HG03060 (cell line): ENCODE results near the gene MSS51.

Experiments used
- ATAC-seq: cut with Tn5 transposase; IDR thresholded peaks from one replicate; pipeline ENCODE4 v1.9.1; 2021; ENCODE audit warnings: low read depth, moderate number of reproducible peaks; ENCODE audit not compliant: unreplicated experiment

The MSS51 gene

DNA sequence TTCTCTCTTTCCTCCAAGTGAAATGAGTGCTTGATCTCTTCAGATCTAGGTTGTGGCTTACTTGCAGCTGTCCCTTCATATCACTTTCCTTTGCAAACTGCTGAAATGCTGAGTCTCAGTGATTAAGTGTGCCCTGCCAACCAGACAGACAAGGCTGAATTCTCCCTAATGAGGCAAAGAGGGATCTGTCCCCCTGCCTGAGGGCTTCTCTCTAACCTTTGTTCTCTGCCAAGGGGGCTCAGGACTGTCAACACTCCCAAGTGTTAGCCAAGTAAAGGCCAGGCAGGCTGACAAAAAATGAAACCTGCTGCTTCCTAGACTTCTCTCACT lies at the start of gene MSS51:
MSS51 (minus strand) TSS at position 24 of the 330 bp plus-strand sequence. CDS start 5,277 bp downstream, outside the sequence.
- ATAC-seq = no peak

DNA sequence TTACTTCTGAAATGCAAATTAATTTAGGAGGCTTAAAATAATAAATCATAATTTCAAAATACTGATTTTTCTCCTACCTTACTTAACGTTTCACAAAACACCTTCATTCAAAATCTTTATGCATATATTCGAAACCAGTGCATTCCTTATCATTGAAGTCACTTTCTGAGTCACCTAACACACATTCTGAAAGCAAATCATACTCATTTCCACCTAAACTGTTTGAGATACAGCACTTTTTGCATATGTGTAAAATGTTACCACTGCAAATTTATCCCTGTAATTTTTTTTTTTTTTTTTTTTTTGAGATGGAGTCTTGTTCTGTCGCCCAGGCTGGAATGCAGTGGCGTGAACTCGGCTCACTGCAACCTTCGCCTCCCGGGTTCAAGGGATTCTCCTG lies 46.8 kb upstream of the MSS51 start:
- ATAC-seq = no peak

DNA sequence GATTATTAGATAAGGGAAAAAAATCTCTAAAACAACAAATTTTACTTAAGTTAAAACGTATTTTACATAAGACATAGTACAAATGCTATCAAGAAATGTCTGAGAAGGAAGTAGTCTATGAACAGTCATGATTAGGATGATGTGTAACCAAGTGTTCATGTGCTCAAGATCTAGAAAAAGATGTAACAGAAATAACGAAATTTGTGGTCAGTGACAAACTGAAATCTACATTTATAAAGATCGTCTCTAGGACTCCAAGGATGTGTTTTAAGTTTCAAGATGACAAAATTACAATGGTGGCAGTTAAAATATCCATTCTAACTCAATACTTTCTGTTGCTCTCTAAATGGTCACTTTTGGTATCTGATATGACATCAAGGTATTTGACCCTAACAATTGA lies 45.3 kb upstream of the MSS51 start:
- ATAC-seq = no peak

DNA sequence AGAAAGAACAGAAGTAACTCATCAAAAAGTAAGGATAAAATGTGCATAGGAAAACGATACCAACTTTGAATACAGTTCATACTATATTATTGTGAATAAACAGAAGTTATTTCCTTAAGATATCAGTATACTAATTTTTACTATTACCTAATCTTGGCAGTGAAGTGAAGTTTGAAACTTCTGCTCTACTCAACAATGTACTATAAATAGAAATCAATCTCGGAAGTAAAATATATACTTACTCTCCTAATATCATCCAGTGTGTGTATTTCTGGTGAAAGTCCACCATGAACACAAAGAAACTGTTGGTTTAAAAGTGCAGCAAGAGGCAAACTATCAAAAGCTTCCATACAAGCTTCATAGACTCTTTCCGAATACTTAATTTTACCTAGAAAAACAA lies 37.9 kb upstream of the MSS51 start:
- ATAC-seq = no peak

DNA sequence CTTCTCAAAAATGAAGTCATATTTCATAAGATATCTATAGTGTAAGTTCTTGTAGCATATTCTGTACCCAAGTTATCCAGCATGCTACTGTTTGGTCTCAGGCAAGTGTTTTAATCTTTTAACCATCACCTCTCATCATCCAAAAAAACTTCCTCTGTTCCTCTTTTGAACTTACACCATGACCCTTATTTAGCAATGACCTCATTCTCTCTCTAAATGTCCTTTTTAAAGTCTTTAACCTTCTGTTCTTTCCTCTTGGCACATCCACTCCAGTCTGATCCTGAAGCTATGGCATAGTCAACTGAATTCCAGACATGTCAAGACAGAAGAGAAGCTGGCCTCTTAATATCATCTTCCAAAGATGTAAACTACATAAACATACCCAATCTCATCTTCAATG lies 36.2 kb upstream of the MSS51 start:
- ATAC-seq = no peak

DNA sequence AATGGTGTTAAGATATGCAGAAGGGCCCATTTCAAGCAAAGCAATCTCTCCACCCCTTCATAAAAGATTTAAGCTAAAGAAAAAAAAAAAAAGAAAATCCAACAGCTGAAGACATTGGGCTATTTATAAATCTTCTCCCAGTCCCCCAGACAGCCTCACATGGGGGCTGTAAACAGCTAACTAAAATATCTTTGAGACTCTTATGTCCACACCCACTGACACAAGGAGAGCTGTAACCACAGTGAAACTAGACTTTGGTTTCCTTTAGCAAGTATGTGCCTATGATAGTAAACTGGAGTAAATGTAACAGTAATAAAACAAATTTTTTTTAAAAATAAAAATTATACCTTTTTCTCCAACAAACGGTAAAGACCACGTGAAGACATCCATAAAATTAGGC lies 33.8 kb upstream of the MSS51 start:
- no peak for ATAC-seq

DNA sequence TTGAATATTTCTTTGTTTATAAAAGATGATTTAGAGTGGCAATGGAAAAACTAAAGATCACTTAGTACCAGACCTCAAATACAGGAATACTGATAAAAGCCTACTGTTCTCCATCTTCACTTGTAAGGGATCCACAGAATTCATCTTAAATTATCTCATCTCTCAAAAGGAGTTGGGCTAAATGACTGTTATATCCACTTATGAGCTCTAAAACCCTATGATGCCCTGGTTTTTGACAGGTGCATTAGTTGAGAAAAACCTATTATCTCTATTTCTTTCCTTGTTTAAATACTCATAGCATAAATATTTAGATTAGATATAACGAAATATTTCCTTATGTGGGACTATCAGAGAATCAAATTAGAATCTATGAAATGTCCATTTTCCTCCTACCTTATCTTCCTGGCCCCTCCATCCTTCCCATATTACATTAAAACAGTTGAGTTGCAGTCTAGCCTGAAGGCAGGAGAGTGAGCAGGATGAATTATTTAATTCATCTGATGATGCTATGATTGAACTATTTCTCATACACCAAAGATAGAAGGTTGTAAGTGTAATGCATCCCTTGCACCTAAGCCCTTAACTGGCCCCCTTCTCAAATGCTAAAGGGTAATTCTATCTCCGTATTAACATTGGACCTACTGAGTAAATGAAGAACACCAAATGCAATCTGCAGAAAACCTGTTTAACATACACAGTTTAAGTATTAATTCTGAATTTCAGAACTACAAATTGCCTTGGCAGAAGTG lies 32.8 kb upstream of the MSS51 start:
- ATAC-seq = no peak

DNA sequence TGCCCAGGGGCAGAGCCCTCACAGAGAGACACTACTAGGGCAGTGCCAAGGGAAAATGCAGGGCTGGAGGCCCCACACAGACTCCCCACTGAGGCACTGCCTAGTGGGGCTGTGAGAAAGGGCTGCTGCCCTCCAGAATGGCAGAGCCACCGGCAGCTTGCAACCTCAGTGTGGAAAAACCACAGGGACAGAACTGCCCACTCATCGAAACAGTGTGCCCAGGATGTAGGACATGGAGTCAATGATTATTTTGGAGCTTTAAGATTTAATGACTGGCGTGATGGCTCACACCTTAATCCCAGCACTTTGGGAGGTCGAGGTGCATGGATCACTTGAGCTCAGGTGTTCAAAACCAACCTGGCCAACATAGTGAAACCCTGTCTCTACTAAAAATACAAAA lies 27.5 kb upstream of the MSS51 start:
- no peak for ATAC-seq

DNA sequence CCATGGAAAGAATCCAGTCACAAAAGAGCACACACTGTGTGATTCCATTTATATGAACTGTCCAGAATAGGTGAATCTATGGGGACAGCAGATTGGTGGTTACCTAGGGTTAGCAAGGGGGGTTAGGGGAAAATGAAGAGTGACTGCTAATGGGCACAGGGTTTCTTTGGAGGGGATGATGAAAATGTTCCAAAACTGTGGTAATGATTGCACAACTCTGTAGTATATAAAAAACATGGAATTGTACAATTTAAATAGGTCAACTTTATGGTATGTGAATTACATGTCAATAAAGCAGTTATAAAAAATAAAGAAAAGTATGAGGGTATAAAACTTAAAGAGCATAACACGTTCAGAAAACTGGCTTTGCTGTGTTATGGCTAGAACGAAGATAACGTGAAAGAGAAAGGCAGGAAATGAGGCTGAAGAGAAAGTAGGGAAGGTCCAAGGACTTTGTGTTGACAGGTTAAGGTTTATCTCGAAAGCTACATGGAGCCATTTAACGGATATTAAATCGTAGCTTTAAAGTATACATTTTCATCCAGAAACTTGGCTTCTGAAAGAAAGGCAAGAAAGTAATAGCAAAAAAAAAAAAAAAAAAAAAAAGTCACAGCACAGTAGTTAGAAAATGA lies 26.4 kb upstream of the MSS51 start:
- no peak for ATAC-seq

DNA sequence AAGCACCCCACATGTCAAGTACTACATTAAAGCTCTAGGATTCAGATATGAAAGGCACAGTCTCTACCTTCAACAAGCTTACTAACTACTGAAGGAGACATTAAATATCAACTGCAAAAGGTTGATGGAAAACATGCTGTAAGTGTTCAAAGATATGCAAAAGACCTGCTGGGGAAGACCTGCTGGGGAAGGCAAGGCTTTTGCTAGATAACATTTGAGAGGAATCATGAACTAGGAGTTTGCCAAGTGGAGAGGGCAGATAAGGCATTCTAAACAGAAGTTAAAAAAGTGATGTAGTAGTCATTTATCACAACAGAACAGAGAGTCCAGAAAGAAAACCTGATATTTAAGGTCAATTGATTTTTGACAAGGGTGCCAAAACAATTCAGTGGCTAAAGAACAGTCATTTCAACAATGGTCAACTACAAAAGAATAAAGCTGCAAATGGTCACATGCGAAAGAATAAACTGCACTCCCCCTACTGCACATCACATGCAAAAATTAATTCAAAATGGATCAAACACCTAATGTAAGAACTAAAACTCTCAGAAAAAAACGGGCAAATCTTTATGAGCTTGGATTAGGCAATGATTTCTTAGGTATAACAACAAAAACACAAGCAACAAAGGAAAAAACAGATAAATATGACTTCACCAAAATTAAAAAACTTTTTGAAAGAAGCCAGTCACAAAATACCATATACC lies 23.0 kb upstream of the MSS51 start:
- no peak for ATAC-seq

DNA sequence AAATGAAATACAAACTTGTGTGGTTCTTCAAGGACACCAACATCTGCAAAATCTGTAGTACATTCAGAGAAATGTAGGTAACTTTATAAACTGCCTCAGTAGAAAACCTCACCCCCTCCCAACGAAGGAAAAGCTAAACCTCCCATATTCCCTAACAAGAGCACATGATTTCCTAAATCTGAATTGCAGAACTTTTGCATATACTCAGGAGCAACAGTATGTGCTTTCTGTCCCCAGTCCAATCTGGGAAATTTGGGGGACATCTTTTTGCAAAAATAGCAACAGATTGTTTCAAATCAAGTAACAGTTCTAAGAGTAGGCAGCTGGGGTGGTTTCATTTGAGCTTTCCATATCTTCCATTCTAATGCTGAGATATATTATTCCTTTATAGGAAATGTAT lies 15.8 kb upstream of the MSS51 start:
- no peak for ATAC-seq

DNA sequence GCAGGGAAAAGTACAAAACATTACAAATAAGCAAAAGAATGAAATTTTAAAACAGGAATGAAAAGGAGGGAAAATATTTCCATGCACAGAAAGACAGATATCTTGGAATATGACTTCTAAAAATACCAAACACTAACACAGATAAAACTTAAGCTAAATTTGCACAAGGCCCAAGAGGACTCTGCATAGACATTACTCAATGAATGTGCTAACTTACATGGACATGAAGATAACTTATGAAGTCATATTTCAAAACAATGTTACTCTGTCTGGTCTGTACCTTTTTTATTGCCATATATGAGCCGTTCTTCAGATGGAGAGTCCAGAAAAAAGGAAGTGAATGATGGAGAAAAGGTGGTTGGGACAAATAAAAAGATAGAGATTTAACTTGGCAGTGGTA lies 15.0 kb upstream of the MSS51 start:
- ATAC-seq = no peak

DNA sequence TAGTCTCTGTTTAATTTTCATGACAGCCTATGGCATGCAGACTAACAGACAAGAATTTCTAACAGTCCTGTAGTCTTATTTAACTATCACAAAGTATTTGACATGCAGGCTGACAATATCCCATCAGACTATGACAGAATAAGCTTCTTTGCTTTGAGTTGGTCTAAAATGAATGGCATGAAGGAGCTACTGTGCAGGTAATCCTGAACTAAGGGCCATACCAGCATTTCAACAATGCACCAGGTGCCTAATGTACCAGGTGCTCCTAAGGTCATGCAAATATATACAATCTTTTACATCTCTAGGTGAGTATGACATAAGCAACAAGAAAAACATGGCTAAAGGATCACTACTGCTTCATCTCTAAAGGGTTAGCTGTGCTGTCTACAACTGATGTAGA lies 13.6 kb upstream of the MSS51 start:
- no peak for ATAC-seq

DNA sequence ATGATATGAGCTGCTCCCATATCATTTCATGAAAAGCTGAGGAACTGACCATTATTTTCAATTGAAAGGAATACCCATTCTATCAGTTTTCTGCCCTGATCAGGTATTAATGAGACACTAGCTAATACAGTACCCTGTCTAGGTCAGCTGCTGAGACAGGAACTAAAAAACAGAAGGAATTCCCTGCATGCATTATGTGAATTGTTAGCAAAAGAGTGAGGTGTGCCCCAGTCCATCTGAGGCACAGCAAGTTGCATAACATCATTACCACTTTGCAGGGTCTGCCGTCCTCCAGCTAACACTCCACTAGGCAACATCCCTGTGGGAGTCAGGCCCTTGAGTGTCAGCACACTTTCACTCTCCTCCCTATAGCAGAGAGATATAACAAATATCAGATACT lies 11.1 kb upstream of the MSS51 start:
- ATAC-seq = no peak

DNA sequence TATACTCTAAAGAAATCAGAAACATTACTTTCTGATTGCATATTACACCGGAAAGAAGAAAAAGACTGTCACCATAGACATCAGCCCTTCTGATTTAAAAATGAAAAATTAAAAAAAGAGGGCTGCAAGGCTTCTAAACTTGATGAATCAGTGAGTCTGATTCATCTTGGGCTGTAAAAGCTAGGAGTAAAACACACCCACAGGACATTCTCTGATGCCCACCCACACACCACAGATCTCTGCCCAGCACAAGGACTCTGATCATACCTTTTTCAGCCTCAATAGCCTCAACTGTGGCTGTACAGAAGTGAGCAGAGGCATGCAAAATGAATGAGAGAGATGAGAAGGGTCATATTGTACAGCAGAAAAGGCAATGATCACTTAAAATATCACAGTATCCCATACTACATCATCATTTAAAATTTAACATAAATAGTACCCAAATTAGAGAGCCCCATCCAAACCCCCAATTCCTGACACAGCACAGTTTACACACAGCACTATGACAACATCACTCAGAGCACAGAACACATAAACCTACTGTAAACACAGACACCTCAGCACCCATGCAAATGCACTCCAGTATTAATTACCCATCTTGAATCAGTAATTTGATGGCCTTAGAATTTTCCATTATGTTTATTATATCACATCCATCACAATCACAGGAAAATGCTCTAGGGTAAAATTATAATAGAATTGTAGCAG lies 6.4 kb upstream of the MSS51 start:
- ATAC-seq = no peak

DNA sequence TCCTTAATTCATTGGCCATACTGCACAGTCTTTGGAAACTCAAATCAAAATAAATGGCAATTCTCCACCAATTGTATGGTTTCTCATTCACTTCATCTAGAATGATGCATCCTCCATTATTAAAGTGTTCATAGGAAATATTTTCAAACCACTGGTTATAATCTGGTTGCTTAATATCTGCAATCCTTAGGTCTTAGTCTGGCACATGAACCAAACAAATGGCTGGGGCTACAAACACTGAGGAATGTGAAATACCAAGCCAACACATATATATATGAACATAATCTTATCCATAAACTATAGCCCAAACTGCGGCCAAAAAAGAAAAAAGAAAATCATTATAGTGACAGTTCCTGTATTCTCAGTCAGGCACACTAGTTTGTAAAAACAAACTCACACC lies 5.7 kb upstream of the MSS51 start:
- ATAC-seq = no peak

DNA sequence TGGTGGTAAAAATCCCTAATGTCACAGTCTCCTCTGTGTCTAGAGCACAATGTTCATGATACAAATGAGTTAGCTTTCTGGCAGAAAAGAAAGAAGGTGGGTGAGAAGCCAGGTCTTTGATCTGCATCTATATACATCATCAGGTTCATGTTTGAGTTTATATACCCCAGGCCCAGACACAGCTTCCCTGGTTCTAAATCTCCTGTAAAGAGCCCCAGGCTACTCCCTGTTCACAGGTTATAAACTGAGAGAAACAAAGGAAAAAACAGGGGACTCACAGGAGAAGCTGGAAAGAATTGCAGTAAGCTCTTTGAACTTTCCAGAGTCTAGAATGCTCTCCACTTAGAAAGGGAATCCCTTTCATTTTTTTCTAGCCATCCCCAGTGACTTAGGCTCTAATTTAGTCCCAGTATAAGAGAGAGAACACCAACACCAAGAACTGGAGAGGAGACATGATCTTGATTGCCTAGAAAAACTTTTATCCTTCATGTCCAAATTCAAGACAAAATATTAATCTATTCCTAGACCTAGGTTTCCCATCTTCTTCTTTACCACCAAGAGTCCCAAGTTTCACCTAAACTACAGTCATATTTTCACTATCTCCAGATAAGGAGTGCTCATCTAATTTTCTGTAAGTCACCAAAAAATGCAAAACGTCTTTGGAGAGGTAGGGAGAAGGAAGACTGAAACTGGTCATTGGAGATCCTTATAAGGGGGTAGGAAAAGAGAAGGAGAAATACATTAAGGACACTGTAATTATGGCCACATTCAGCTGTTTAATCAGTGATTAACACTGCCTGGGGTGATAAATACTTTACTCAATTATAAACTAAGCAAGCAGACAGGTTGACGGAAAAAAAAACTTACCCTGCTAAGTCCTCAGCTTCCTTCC lies 469 bp downstream of the MSS51 start:
- no peak for ATAC-seq

DNA sequence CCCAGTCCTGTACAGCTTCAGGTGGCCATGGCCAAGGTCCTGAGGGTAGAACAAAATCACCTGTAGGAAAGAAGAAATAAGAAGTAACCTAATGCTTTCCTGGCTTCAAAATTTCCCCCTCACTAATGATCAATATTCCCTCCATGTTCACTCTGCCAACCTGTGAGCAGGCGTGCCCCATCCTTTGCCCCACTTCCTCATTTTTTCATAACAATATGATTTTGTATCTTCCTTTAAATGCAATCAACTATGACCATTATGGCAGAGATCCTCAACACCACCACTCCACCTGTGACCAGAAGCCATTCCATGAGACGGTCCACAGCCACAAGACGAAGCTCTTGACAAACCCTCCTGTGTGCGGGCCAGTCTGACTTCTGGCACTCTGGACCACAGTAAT lies 7.0 kb downstream of the MSS51 start:
- ATAC-seq = no peak

DNA sequence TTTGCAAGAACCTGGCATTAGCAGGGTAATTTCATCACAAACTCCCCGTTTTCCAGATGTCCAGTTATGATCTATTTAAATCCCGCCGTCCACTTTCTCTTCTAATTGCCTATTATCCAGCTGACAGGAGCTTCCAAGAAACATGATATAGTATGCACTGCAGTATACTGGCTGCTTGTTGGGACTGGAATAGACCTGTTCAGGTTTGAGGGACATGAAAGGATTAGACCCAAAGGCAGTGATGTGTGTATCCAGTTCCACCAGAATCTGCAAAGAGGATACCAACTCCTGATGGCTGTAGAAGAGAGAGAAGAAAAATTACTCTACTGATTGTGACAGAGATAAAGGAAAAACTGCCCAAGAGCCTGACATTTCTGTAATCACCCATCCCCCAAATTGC lies 8.9 kb downstream of the MSS51 start:
- ATAC-seq = no peak

DNA sequence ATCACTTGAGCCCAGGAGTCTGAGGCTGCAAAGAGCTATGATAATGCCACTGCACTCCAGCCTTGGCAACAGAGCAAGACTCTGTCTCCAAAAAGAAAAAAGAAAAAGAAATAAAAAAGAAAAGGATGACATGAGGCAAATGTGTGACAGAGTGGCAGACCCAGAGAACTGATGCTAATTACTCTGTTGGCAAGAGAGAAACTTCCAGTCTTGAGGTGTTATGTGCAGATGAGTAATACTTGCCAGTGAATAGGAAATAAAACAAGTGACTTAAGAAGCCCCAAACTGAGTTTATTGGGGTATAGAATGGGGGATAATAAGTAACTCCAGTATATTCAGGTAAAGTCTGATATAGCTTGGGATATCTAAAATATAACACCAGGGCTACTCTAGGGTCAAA lies 10.1 kb downstream of the MSS51 start:
- no peak for ATAC-seq
